GM21576 (cell line): Measurements from ENCODE around the gene PPP1R12B.
"Not testable (repeated sequence)": the region's sequence is repeated elsewhere in the genome, so short reads cannot be mapped to it uniquely, and the experiment has no call there.

Source experiments
- ATAC-seq: cut with Tn5 transposase; IDR thresholded peaks from one replicate; pipeline ENCODE4 v1.9.1; 2021; ENCODE audit warnings: mild to moderate bottlenecking, moderate library complexity; ENCODE audit not compliant: unreplicated experiment

Gene PPP1R12B

DNA sequence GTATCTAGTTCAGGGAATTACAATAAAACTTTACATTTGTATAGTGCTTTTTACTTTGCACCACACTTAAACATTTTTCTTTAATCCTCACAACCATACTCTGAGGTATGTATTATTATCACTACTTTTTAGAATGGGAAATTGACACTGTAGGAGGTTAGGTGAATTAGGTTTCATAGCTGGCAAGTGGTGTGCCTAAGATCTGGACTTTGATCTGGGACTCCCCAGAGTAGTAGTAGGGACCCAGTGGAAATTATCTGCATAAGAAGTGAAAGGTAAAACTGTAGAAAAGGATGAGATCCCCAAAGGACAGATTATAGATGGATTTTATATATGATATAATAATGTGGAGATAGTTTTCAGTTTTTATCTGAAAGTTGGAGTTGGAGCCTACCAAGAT is 85.6 kb downstream of the PPP1R12B start:
- no peak for ATAC-seq

- no peak for ATAC-seq
These were observed 90.1 kb downstream of the PPP1R12B start for GRCh38 chr1:202438393-202439174.

DNA sequence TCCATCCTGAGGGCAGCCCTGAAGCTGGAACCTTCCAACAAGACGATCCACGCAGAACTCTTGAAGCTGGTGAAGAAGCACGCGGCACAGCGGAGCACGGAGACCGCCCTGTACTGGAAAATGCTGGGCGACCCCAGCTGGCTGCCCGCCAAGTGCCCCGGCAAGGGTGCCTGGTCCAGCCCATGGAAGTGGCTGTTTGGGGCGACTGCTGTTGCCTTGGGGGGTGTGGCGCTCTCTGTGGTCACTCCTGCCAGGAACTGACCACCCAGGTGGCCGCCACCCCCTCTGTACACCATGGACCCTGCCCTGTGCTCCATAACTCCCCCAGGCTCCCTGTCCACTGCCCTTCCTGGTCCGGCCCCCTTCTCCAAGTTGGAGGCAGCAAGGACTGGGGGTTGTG is 90.8 kb downstream of the PPP1R12B start:
- no peak for ATAC-seq

- not testable (repeated sequence) for ATAC-seq
These were observed 99.6 kb downstream of the PPP1R12B start for GRCh38 chr1:202448140-202448539.

GRCh38 chr1:202451641-202452040 is 103.1 kb downstream of the PPP1R12B start:
- ATAC-seq: not testable (repeated sequence)

GRCh38 chr1:202452508-202452907 is 104.0 kb downstream of the PPP1R12B start:
- ATAC-seq: no peak

DNA sequence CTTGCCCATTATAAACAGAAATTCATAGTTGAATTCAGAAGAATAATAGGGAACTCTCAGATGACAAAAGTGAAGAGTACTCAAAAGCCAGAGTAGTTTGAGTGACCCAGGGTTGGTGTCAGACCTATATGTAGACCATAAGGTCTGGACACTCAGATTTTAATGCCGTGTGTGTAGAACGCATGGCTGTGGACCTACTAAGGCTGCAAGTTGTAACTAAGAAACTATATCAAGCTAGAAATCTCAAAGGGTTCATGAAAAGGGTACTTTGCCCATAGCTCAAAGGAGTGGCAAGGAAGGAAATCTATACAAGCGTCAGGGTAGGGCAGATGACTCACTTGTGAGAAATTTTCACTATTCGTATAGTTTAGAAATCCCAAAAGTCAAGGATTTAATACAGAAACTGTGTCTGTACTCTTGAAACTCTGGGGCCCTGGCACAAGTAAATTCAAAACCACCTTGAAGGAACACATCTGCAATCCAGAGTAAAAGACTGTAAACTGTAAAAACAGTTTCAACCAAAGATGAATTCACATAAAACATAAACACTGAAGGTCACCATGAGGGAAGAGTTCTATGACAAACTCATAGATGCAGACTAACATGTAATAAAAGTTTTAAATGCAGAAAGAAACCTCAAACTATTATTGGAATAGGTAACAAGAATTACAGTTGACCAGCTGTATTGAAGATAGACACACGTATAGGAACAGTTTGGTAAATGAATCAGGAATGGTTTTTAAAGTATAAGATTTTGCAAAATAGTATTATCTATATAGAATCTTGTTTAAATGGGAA is 108.1 kb downstream of the PPP1R12B start:
- ATAC-seq: not testable (repeated sequence)

DNA sequence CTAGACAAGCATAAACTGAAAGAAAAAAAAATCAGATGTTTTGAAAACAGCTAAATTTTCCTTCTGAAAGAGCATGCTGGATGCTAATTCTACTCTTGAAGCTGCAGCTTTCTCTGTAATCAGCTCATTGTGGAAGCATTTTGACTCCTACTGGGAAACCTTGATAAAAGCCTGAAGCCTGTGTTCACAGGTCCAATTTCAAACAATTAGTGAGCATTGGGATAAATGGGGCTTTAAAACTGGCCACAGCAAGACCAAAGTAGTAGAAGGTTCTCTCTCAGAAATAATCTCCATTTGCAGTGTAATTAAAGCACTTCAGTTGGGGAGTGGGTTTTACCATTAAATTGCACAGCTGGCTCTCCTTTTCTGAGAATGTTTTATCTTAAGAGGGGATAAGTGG is 110.2 kb downstream of the PPP1R12B start:
- ATAC-seq: not testable (repeated sequence)

DNA sequence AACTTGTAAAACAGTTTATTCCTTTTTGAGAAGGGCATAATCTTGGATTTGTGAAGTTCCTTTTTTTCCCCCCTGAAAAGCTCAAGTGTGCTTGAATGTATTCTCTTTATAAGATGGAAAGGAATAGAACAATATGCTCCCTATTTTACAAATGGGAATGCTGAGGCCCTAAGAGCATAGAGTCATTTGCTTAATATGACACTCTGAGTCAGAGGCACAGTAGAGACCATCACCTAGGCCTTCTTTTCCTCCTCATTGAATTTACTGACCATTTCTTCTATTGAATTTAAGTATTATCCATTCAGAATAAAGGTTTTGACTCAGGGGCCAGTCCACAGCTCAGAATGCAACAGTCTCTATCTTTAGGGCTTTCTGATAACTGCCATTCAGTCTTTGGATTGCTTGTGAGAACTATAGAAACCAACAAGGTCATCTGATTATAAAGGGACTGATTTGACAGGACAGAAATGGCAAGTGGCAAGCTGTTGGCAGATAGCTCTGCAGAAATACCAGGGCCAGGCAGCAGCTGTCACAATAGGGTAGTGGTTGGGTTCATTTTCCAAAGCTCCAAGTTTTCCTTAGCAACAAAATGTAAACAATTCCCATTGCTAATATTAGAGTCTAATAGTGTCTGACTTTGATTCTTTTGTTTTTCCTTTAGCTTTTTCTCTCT is 111.1 kb downstream of the PPP1R12B start:
- not testable (repeated sequence) for ATAC-seq

DNA sequence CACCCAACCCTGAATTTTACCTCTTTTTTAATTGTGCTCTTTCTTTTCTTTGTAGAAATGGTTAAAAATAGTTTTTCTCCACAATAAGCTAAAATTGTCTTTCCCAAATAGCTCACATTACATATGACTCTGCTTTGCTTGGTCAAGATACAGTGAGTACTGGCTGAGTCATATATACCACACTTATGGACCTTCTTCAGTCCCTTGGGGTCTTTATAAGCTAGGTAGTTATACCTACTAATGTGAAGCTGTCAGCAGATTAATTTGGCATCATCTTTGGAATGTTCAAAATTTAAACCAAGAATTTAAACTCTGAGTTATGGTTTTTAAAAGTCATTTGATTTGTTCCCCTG is 111.6 kb downstream of the PPP1R12B start:
- ATAC-seq: not testable (repeated sequence)

DNA sequence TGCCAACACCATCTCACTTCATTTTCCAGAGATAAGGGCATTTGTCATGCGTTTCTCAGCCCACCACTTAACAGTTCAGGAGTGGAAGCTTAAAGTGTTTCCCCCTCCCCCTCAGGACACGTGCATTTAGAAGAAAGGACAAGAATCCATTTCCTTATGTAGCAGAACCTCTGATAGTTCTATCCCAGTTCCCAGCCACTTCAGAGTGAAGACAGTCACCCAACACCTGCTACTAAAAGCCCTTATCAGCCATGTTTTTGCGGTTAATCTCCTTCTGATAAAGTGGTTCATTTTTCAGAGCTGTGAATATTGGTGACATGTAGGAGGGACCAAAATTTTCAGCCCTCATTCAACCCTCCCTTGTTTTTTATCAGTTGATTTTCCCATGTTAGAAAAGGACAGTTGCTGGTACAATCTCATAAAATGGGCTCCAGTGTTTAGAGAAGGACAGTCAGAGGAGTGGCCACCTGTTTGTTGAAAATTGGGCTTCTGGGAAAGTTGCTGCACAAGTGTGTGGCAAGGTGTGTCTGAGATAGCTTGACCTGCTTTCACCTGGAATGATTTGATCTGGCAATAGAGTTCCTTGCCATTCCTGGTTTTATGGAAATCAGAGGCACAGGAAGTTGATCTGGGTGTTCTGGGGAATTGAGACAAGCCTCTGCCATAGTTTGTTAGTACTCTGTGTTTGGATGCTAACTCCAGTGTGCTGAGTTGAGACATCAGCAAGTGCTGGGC is 114.0 kb downstream of the PPP1R12B start:
- no peak for ATAC-seq

DNA sequence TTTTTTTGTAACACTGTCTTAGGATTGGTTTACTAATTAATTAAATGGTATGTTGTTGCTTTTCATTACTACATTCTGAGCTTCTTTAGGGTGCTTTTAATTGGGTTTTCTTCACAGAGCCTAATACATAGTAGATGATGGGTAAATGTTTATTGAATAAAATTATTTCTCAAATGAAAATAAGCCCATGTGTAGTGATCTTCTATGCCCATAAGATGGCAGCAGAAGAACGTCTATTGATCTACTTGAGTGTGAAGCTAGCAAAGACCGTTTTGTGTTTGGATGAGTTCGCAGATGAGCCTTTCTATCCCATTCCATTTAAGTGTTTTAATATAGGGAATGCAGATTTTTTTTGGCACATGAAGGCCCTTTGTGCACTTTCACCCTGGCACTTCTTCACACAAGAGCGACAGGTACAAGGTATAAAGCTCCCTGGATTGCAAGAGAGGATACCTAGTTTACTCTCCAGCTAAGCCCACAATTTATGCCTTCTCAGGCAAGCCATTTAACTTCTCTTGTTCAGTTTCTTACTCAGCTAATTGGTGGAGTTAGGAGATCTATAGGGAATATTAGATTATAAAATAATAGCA is 115.7 kb downstream of the PPP1R12B start:
- ATAC-seq: not testable (repeated sequence)

DNA sequence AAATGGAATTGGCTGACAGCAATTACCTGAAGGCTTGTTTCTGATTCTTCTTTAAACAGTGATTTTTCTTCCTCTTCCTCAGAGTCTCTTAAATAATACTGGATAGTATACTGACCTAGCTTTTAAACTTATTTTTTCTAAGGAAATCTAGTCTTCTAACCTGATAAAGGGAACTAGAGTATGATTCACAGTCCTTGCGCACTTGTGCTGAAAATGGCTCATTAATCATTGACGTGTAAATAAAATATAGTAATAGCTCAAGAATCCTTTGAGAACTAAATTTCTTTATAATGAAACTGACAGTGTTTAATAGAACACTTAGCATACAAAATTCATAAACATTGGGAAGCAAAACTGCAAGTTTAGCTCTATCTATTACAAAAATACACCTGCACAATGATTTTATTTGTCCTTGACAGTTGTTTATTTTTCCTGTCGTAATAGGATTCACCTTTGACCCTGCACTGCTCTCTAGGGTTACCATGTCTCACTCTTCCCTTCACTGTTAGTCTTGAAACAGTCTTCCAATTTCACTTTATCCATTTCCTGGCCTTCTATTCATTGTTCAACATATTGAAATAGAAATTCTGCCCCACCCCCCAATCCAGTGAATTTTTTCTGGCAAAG is 117.3 kb downstream of the PPP1R12B start:
- ATAC-seq: not testable (repeated sequence)

- not testable (repeated sequence) for ATAC-seq
These were observed 117.8 kb downstream of the PPP1R12B start for GRCh38 chr1:202466339-202466738.

- ATAC-seq: not testable (repeated sequence)
These were observed 118.9 kb downstream of the PPP1R12B start for GRCh38 chr1:202467381-202467780.

DNA sequence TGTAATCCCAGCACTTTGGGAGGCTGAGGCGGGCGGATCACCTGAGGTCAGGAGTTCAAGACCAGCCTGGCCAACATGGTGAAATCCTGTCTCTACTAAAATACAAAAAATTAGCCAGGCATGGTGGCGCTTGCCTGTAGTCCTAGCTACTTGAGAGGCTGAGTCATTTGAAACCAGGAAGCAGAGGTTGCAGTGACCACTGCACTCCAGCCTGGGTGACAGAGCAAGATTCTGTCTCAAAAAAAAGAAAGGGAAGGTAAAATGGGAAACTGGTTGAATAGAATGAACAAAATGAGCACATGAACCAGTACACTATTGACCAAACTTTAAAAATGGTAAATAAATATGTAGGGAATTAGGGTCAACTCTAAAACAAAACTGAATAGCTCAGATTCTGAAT is 120.2 kb downstream of the PPP1R12B start:
- not testable (repeated sequence) for ATAC-seq

- not testable (repeated sequence) for ATAC-seq
These were observed 120.6 kb downstream of the PPP1R12B start for GRCh38 chr1:202469123-202469522.

- ATAC-seq: no peak
These were observed 122.7 kb downstream of the PPP1R12B start for GRCh38 chr1:202471246-202471645.

DNA sequence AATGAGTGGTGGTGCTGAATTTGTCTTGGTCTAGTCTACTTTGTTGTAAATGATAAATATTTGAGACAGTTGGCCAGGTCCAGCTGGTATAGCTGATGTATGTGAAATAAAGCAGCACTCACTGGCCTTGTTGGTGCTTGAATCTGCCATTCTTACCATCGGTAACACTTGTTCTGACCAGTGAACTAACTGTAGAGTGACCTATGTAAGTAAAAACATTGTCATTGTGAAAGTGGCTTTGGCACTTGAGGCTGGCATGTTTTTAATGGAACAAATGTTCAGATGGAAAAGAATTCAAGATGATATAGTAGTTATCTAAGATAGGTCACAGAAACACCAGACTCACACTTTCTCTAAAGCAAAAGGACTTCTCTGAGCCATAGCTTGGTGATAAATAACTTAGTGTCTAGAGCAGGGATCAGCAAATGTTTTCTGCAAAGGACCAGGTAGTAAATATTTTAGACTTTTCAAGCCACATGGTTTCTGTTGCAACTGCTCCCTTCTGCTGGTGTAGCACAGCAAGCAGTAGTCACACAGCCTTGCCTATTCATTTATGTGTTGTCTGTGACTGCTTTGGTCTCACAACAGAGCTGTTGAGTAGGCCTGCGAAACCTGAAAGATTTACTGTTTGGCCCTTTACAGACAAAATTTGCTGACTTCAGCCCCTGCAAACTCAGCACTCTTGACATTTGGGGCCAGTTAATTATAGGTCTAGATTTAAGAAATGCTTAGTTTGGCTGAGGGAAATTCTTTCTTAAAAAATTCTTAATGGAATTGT is 124.0 kb downstream of the PPP1R12B start:
- not testable (repeated sequence) for ATAC-seq
